CD4-positive, alpha-beta memory T cell (primary cell): ENCODE results near the gene AP2A2. TPM values are rescaled to one million over a fixed set of nuclear protein-coding genes. Genes with fewer than 3 reads are reported as not detected.
A peak's percentile ranks its signal among the peaks of the same experiment; 100 is the strongest.

Source experiments
- CTCF ChIA-PET: fragments of 350-600 bp; sonication (Branson Sonifier 250); formaldehyde crosslinking; loops from one replicate; lab custom pipeline; 2021; ENCODE audit warnings: inconsistent platforms; ENCODE audit not compliant: partially characterized antibody; lab: Charles Lee
- POLR2A ChIA-PET: fragments of 350-600 bp; sonication (Branson Sonifier 250); formaldehyde crosslinking; loops from one replicate; lab custom pipeline; 2021; ENCODE audit not compliant: partially characterized antibody; lab: Charles Lee
- DNase-seq, 5 donors: peaks; one replicate each; pipeline versions ENCODE4 v3.0.0 to v3.0.0-alpha.2; 2020 to 2022; ENCODE audit warnings: mixed read lengths in 1 of 5
- H3K27ac ChIP-seq: one replicate; pipeline ENCODE4 v1.7.0; 2013; ENCODE audit warnings: low read depth, low read length
- H3K27me3 ChIP-seq: 2 replicates; pipeline ENCODE4 v1.7.0; 2013; ENCODE audit warnings: mild to moderate bottlenecking, low read length, moderate library complexity; ENCODE audit not compliant: insufficient read depth
- H3K36me3 ChIP-seq: 2 replicates; pipeline ENCODE4 v1.7.0; 2013; ENCODE audit warnings: mild to moderate bottlenecking, low read length, moderate library complexity; ENCODE audit not compliant: insufficient read depth
- H3K4me1 ChIP-seq: 2 replicates; pipeline ENCODE4 v1.7.0; 2013; ENCODE audit warnings: mild to moderate bottlenecking, low read length, moderate library complexity; ENCODE audit not compliant: insufficient read depth
- H3K4me3 ChIP-seq, 2 donors: one replicate each; pipeline ENCODE4 v1.7.0; 2013; ENCODE audit warnings: low read length in 2 of 2, mild to moderate bottlenecking in 1 of 2
- H3K9me3 ChIP-seq, 2 donors: one replicate each; pipeline ENCODE4 v1.7.0; 2013; ENCODE audit warnings: low read length in 2 of 2, control low read depth in 1 of 2; ENCODE audit not compliant: control insufficient read depth in 1 of 2
- H3K27ac Mint-ChIP-seq, 7 donors: one replicate each; pipeline ENCODE4 v1.8.0; 2020 to 2021; ENCODE audit warnings: mixed read lengths in 7 of 7, mild to moderate bottlenecking in 6 of 7, inconsistent platforms in 3 of 7, moderate library complexity in 3 of 7
- H3K27me3 Mint-ChIP-seq, 2 donors: one replicate each; pipeline ENCODE4 v1.8.0; 2020 to 2021; ENCODE audit warnings: mixed read lengths in 2 of 2
- H3K36me3 Mint-ChIP-seq, 2 donors: one replicate each; pipeline ENCODE4 v1.8.0; 2020 to 2021; ENCODE audit warnings: mixed read lengths in 2 of 2, inconsistent platforms in 1 of 2, mild to moderate bottlenecking in 1 of 2
- H3K4me1 Mint-ChIP-seq, 4 donors: one replicate each; pipeline ENCODE4 v1.8.0; 2020 to 2021; ENCODE audit warnings: mixed read lengths in 4 of 4, mild to moderate bottlenecking in 1 of 4
- H3K4me3 Mint-ChIP-seq, 8 donors: one replicate each; pipeline ENCODE4 v1.8.0; 2020 to 2021; ENCODE audit warnings: mixed read lengths in 8 of 8, mild to moderate bottlenecking in 7 of 8, moderate library complexity in 6 of 8, inconsistent platforms in 3 of 8
- H3K9me3 Mint-ChIP-seq, 8 donors: one replicate each; pipeline ENCODE4 v1.8.0; 2020 to 2021; ENCODE audit warnings: mixed read lengths in 8 of 8, mild to moderate bottlenecking in 5 of 8, inconsistent platforms in 3 of 8, moderate library complexity in 1 of 8
- intact Hi-C: fragments of 100-400 bp; cut with micrococcal nuclease; formaldehyde crosslinking; loops from one replicate; pipeline ENCODE4 v1.15.1; 2023
- polyA plus RNA-seq, 2 donors: library from polyadenylated mRNA; unstranded; fragments of 300-500 nt; fragmentation: Illumina TruSeq; gene quantifications; one replicate each; pipeline ENCODE4 v1.2.3, GENCODE V29; 2021
- total RNA-seq, 2 experiments: library from RNA; stranded (reverse); gene quantifications; one replicate each; pipeline ENCODE4 v1.2.3, GENCODE V29; 2021

AP2A2 gene
- total and polyA plus RNA-seq, 4 experiments from 2014 or later = 5.1 to 87.4 (median 47.9) TPM

DNA sequence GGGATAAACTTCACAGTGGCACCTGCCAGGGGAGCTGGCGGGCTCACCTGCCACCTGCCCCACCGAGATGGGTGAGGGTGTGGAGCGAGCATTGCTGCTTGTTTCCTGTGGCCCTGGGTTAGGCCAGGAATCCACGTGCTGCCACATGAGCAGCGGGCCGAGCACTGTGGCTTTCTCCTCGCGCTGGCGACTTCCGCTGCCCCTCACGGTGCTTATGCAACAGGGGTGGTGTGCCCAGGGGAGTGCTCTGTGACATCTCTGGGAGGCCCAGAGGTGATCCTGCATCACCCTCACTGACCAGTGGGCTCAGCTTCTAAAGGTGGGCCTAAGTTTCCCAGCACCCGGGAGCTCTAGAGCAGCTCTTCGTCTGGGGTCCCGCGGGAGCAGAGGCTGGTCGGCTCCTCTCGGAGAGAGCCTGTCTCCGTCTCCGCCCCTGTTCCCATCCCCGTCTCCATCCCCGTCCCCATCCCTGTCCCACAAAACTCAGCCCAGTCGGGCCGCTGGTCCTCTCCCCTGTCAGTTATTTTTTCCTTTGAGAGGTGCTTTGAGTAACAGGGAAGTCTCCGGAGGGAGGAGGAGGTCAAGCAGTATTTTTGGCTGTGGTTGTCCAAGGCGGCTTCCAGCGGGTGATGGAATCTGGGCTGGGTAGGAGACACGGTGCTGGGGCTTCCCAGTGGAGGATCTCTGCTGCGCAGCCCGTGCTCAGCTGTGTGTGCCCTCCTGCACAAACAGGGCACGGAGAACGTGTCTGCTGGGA, 42.5 kb downstream of the AP2A2 start:
- Mint-ChIP-seq H3K27ac (peak overlapping the region in 2 of 7 donors; percentile 12 to 51), H3K36me3 (peaks cover 31 to 45% of the 10 kb centered on the region in 2 donors), H3K9me3 (no peaks in the 10 kb centered on the region), H3K4me3 (no peak overlapping the region), H3K4me1 (peaks cover 24 to 46% (median 28%) of the 10 kb centered on the region in 4 donors), H3K27me3 (no peaks in the 10 kb centered on the region)
- intact Hi-C loops = no loop called here
- Histone ChIP-seq H3K4me3 (no peak overlapping the region), H3K4me1 (peaks cover 18% of the 10 kb centered on the region), H3K9me3 (no peaks in the 10 kb centered on the region), H3K27me3 (no peaks in the 10 kb centered on the region), H3K27ac (no peak overlapping the region), H3K36me3 (peaks cover 33% of the 10 kb centered on the region)
- DNase-seq = no peak
- CTCF ChIA-PET = no interaction called here
- POLR2A ChIA-PET = no interaction called here

DNA sequence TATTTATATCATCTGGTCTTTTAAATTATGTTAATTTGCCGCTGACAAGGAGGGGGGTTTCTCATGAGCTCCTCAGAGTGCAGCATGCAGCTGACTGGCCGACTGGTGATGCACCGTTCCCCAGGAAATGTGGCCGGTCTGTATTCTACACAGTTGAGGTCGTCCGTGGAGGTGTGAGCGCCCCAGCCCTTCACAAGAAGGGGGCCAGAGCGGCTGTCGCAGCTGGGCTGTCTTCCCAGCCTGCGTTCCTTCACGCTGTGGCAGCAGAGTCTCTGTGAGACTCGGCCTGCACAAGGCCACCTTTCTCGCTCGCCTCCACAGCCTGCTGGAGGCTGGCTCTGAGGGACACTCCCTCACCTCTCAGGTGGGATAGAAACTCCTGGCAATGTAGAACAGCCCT, 43.2 kb downstream of the AP2A2 start:
- no peaks in the 10 kb centered on the region for H3K9me3 ChIP-seq
- Mint-ChIP-seq H3K27ac (peak overlapping the region in 3 of 7 donors; percentile 4 to 57 (median 35)), H3K9me3 (no peaks in the 10 kb centered on the region), H3K4me1 (peaks cover 24 to 46% (median 28%) of the 10 kb centered on the region in 4 donors), H3K4me3 (peak overlapping the region in 1 of 8 donors; percentile 6), H3K36me3 (peaks cover 30 to 46% of the 10 kb centered on the region in 2 donors), H3K27me3 (no peaks in the 10 kb centered on the region)
- no peak for DNase-seq
- peaks cover 33% of the 10 kb centered on the region for H3K36me3 ChIP-seq
- H3K4me1 ChIP-seq = peaks cover 18% of the 10 kb centered on the region
- ChIA-PET CTCF (no interaction called here), POLR2A (no interaction called here)
- intact Hi-C loops = no loop called here
- no peaks in the 10 kb centered on the region for H3K27me3 ChIP-seq
- H3K27ac ChIP-seq = no peak overlapping the region
- H3K4me3 ChIP-seq = no peak overlapping the region

DNA sequence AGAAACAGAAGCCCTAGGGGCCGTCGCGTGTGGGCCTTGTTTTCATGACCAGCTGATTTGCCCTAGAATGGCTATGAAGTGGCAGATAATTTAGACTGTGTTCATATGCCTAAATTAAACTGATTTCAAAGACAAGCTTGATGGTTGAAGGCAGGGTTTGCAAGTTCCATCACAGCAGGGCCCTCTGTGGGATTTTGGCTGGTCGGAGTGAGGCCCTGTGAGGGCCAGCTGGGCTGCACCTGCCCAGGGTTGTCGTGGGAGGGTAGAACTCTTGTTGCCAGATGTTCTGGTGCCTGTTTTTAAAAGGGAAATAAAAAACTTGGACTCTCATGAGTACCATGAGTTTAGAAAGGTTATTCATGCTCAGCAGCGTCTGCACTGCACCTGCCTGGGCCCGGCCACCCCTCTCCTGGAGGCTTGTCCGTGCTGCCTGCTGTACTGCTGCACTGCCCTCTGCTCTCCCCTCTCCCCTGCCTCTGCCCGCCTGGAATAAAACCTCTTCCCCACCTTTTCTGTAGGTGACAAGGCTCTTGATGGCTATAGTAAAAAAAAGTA, 44.1 kb downstream of the AP2A2 start:
- Histone ChIP-seq H3K27me3 (no peaks in the 10 kb centered on the region), H3K36me3 (peaks cover 31% of the 10 kb centered on the region), H3K4me1 (peaks cover 18% of the 10 kb centered on the region), H3K27ac (no peak overlapping the region), H3K4me3 (no peak overlapping the region), H3K9me3 (no peaks in the 10 kb centered on the region)
- Mint-ChIP-seq H3K27ac (peak overlapping the region; percentile 13 to 93 (median 80)), H3K9me3 (no peaks in the 10 kb centered on the region), H3K27me3 (no peaks in the 10 kb centered on the region), H3K36me3 (peaks cover 22 to 45% of the 10 kb centered on the region in 2 donors), H3K4me1 (peaks cover 24 to 46% (median 27%) of the 10 kb centered on the region in 4 donors), H3K4me3 (peak overlapping the region in 7 of 8 donors; percentile 8 to 79 (median 44))
- no peak for DNase-seq
- POLR2A ChIA-PET = no interaction called here
- intact Hi-C loops = no loop called here
- CTCF ChIA-PET = no interaction called here

DNA sequence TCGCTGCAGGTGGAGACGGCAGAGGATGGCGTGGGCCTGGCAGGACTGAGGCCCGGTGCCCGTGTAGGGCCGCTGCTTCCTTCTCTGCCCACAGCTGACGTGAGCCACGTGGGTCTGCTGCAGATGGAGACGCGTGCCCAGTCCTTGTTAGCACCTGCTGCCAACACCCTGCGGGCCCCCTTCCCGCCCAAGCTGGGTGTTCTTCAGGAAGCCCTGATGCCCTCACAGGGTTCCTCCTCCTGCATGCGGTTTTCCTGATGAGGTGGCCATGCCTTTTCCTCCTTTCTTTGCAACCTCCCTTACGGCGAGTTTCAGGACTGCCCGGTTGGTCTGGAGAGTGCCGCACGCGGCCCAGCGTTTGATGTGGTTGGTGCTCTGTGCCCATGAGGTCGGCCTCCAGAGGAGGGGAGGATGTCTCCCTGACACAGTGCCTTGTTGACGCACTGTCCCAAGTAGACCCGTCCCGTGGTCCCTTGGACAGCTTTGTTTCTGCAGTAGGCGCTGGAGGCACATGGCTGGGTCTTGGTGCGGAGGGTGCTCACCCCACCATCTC, 44.7 kb downstream of the AP2A2 start:
- H3K4me3 Mint-ChIP-seq = peak overlapping the region; percentile 8 to 79 (median 41)
- POLR2A ChIA-PET = no interaction called here
- Histone ChIP-seq H3K4me1 (peaks cover 18% of the 10 kb centered on the region), H3K9me3 (no peaks in the 10 kb centered on the region), H3K27ac (no peak overlapping the region), H3K36me3 (peaks cover 31% of the 10 kb centered on the region), H3K27me3 (no peaks in the 10 kb centered on the region), H3K4me3 (no peak overlapping the region)
- H3K4me1 Mint-ChIP-seq = peaks cover 22 to 48% (median 25%) of the 10 kb centered on the region in 4 donors
- H3K36me3 Mint-ChIP-seq = peaks cover 26 to 46% of the 10 kb centered on the region in 2 donors
- peak in 4 of 5 donors; percentile 17 to 49 (median 24) for DNase-seq
- H3K9me3 Mint-ChIP-seq = no peaks in the 10 kb centered on the region
- intact Hi-C loops = no loop called here
- H3K27ac Mint-ChIP-seq = peak overlapping the region; percentile 57 to 93 (median 80)
- CTCF ChIA-PET = no interaction called here
- no peaks in the 10 kb centered on the region for H3K27me3 Mint-ChIP-seq

DNA sequence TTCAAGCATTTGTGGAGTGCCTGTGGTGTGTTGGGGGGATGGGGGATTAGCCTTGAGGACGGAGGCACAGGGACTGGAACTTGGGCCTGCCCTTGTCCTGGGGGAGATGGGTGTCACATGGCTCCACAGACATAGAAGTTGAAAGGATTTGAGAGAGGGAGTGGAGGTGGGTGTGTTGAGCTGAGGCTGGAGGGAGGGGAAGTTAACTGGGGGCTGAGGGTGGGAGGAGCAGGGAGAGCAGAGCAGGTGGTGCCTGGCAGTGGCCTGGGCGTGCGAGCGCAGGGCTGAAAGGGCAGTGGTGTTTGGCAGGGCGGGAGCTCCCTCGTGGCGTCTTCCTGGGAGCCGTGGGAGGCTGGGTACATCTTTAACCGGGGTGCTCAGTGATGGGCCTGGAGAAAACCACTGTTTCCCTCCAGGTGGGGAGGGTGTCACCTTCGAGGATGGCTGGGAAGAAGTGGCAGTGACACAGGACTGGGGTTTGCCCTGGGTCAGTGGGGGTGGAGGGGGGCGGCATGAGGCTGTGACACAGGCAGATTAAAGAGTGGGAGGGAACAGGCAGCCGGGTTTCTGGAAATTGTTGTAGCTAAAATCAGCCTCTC, 45.5 kb downstream of the AP2A2 start:
- intact Hi-C loops = no loop called here
- Histone ChIP-seq H3K27me3 (no peaks in the 10 kb centered on the region), H3K36me3 (peaks cover 31% of the 10 kb centered on the region), H3K4me1 (peaks cover 18% of the 10 kb centered on the region), H3K4me3 (no peak overlapping the region), H3K27ac (no peak overlapping the region), H3K9me3 (no peaks in the 10 kb centered on the region)
- H3K27me3 Mint-ChIP-seq = no peaks in the 10 kb centered on the region
- peak overlapping the region in 1 of 8 donors; percentile 79 for H3K4me3 Mint-ChIP-seq
- peaks cover 22 to 48% (median 26%) of the 10 kb centered on the region in 4 donors for H3K4me1 Mint-ChIP-seq
- H3K36me3 Mint-ChIP-seq = peaks cover 31 to 50% of the 10 kb centered on the region in 2 donors
- no peak for DNase-seq
- ChIA-PET CTCF (no interaction called here), POLR2A (no interaction called here)
- H3K27ac Mint-ChIP-seq = peak overlapping the region; percentile 43 to 93 (median 77)
- H3K9me3 Mint-ChIP-seq = no peaks in the 10 kb centered on the region

DNA sequence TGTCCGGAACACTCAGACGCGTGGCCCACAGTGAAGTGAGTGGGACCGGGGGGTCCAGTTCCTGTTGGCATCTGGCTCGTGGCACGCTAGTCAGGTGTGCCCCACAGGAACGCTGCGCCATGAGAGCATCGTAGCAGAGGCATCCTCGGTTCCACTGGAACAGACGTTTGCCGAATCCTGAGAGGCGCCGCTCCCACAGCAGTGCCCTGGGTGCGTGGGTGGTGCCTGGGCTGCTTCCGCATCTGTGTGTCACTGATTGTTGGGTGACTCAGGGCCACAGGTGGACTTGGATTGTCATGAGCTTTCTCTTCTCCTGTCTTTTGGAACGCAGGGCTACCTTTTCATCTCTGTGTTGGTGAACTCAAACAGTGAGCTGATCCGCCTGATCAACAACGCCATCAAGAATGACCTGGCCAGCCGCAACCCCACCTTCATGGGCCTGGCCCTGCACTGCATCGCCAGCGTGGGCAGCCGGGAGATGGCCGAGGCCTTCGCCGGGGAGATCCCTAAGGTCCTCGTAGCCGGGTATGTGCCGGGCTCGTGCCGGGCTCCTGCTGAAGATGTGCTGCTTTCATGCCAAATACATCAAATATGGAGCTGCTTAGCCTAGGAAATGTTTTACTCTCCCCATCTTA, 46.2 kb downstream of the AP2A2 start:
- Histone ChIP-seq H3K4me1 (peaks cover 18% of the 10 kb centered on the region), H3K27ac (no peak overlapping the region), H3K36me3 (peaks cover 31% of the 10 kb centered on the region), H3K27me3 (no peaks in the 10 kb centered on the region), H3K4me3 (no peak overlapping the region), H3K9me3 (no peaks in the 10 kb centered on the region)
- CTCF ChIA-PET = no interaction called here
- no peak overlapping the region for H3K4me3 Mint-ChIP-seq
- POLR2A ChIA-PET = no interaction called here
- H3K36me3 Mint-ChIP-seq = peaks cover 31 to 49% of the 10 kb centered on the region in 2 donors
- intact Hi-C loops = no loop called here
- peaks cover 19 to 46% (median 25%) of the 10 kb centered on the region in 4 donors for H3K4me1 Mint-ChIP-seq
- H3K27ac Mint-ChIP-seq = peak overlapping the region in 5 of 7 donors; percentile 24 to 79 (median 68)
- no peaks in the 10 kb centered on the region for H3K27me3 Mint-ChIP-seq
- DNase-seq = no peak
- no peaks in the 10 kb centered on the region for H3K9me3 Mint-ChIP-seq
